WTC11 (cell line): ENCODE data around the gene CHRNB2. TPM values are rescaled to one million over a fixed set of nuclear protein-coding genes. Genes with fewer than 3 reads are reported as not detected.

Experiments used
- ATAC-seq: fragments of 200-7000 bp; cut with Tn5 transposase; 2 replicates; pipeline ENCODE4 v1.10.0; 2021; ENCODE audit warnings: mild to moderate bottlenecking, moderate library complexity
- CTCF ChIA-PET: fragments of 300-600 bp; sonication (Branson Sonifier 250); formaldehyde crosslinking; loops from one replicate; lab custom pipeline; 2021; ENCODE audit warnings: antibody characterized with exemption; lab: Charles Lee
- POLR2A ChIA-PET: fragments of 350-600 bp; sonication (Branson Sonifier 250); formaldehyde crosslinking; loops from one replicate; lab custom pipeline; 2021; ENCODE audit warnings: antibody characterized with exemption; lab: Charles Lee
- DNase-seq: peaks from one replicate; pipeline ENCODE4 v3.0.0; 2021; ENCODE audit warnings: low spot score
- H3K27ac Mint-ChIP-seq: 2 replicates; pipeline ENCODE4 v1.8.0; 2021; ENCODE audit warnings: mixed read lengths
- H3K27me3 Mint-ChIP-seq: 2 replicates; pipeline ENCODE4 v1.8.0; 2021; ENCODE audit warnings: low read depth, mild to moderate bottlenecking, moderate library complexity, mixed read lengths
- H3K36me3 Mint-ChIP-seq: 2 replicates; pipeline ENCODE4 v1.8.0; 2021; ENCODE audit warnings: mixed read lengths
- H3K4me1 Mint-ChIP-seq: 2 replicates; pipeline ENCODE4 v1.8.0; 2022; ENCODE audit warnings: mixed read lengths
- H3K4me3 Mint-ChIP-seq: 2 replicates; pipeline ENCODE4 v1.8.0; 2021; ENCODE audit warnings: mild to moderate bottlenecking, moderate library complexity, mixed read lengths
- H3K9me3 Mint-ChIP-seq: 2 replicates; pipeline ENCODE4 v1.8.0; 2021; ENCODE audit warnings: mixed read lengths
- CDX4 ChIP-seq: fragments of 250-450 bp; sonication (Bioruptor Pico); IDR thresholded peaks from 2 replicates; pipeline ENCODE4 v1.9.0; 2021; ENCODE audit warnings: moderate library complexity, mild to moderate bottlenecking, inconsistent platforms, borderline replicate concordance
- EMX1 ChIP-seq: fragments of 250-450 bp; sonication (Bioruptor Pico); IDR thresholded peaks from 2 replicates; pipeline ENCODE4 v1.8.0; 2021; ENCODE audit warnings: mild to moderate bottlenecking
- GABPB1 ChIP-seq: sonication (generic); formaldehyde crosslinking; IDR thresholded peaks from 2 replicates; pipeline ENCODE4 v1.8.1; 2023; ENCODE audit warnings: mild to moderate bottlenecking, missing genetic modification reagents
- GRHL2 ChIP-seq: fragments of 250-450 bp; sonication (Bioruptor Pico); IDR thresholded peaks from 2 replicates; pipeline ENCODE4 v1.8.0; 2022; ENCODE audit warnings: mild to moderate bottlenecking, moderate library complexity; ENCODE audit not compliant: insufficient replicate concordance, severe bottlenecking
- JAZF1 ChIP-seq: fragments of 250-450 bp; sonication (Bioruptor Pico); IDR thresholded peaks from 2 replicates; pipeline ENCODE4 v1.9.0; 2021; ENCODE audit warnings: moderate library complexity, mild to moderate bottlenecking, inconsistent platforms
- NFE2L1 ChIP-seq: sonication (generic); formaldehyde crosslinking; IDR thresholded peaks from 2 replicates; pipeline ENCODE4 v1.8.1; 2023; ENCODE audit warnings: missing genetic modification reagents
- SP1 ChIP-seq: sonication (generic); formaldehyde crosslinking; conservative IDR thresholded peaks from 2 replicates; pipeline ENCODE4 v1.8.1; 2022; ENCODE audit warnings: missing genetic modification reagents
- STAT6 ChIP-seq: sonication (generic); formaldehyde crosslinking; conservative IDR thresholded peaks from 2 replicates; pipeline ENCODE4 v1.8.1; 2023; ENCODE audit warnings: mild to moderate bottlenecking, low read depth, missing genetic modification reagents, moderate library complexity
- TEAD4 ChIP-seq: sonication (generic); formaldehyde crosslinking; IDR thresholded peaks from 2 replicates; pipeline ENCODE4 v1.8.0; 2022; ENCODE audit warnings: mild to moderate bottlenecking, missing genetic modification reagents
- total RNA-seq: library from RNA; stranded (reverse); gene quantifications from 3 replicates; pipeline ENCODE4 v1.2.3, GENCODE V29; 2021
- TF ChIP-seq, protein P1 (sequence below): fragments of 250-450 bp; sonication (Bioruptor Pico); IDR thresholded peaks from 2 replicates; pipeline ENCODE4 v1.8.0; 2021; ENCODE audit warnings: mild to moderate bottlenecking
- TF ChIP-seq, protein P2 (sequence below): fragments of 250-450 bp; sonication (Bioruptor Pico); IDR thresholded peaks from 2 replicates; pipeline ENCODE4 v1.9.0; 2021; ENCODE audit warnings: mild to moderate bottlenecking, borderline replicate concordance

The CHRNB2 gene
- total RNA-seq, 1 experiment from 2014 or later: 1.7 TPM

DNA sequence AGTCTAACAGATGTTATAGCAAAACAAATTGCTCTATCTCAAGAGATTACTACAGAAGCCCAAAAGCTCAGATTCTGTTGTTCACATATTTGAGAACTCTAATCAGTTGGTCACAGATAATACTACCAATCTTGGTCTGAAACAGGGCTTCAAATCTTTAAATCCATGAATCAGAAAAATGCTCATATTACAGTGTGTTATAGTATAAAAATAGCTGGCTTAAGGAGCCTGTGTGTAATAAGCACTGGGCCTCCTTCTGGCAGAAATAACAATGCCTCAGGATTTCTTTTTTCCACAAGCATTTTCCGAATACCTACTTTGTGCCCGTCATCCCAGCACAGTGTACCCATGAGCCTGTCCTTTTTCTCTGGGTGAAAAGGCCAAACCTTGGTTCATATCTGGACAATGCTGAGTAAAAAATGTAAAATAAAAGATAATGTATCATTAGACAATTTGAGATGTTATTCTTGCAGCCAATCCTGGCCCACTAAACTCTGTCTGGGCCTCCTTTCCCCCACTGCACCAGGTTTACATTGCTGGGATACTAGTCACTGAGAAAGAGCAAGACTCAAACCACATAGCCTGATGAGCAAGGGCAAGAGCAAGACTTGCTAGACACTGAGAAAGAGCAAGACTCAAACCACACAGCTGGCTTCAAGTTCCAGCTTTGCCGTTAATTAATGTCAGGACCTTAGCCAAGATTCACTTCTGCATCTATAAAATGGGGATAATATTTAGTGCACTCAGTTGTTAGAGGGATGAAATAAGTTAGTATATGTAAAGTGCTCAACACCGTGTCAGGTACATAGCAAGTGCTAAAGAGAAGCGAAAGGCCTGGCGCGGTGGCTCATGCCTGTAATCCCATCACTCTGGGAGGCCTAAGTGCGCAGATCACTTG, 57.4 kb downstream of the CHRNB2 start (continued):
- TF ChIP-seq, protein P1, sequence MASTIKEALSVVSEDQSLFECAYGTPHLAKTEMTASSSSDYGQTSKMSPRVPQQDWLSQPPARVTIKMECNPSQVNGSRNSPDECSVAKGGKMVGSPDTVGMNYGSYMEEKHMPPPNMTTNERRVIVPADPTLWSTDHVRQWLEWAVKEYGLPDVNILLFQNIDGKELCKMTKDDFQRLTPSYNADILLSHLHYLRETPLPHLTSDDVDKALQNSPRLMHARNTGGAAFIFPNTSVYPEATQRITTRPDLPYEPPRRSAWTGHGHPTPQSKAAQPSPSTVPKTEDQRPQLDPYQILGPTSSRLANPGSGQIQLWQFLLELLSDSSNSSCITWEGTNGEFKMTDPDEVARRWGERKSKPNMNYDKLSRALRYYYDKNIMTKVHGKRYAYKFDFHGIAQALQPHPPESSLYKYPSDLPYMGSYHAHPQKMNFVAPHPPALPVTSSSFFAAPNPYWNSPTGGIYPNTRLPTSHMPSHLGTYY: no peak
- TF ChIP-seq JAZF1 (CRISPR knock-in tag) (no peak), EMX1 (CRISPR knock-in tag) (no peak), TEAD4 (CRISPR knock-in tag) (no peak), CDX4 (no peak), STAT6 (no peak), GRHL2 (no peak), SP1 (CRISPR knock-in tag) (no peak)
- TF ChIP-seq, protein P2, sequence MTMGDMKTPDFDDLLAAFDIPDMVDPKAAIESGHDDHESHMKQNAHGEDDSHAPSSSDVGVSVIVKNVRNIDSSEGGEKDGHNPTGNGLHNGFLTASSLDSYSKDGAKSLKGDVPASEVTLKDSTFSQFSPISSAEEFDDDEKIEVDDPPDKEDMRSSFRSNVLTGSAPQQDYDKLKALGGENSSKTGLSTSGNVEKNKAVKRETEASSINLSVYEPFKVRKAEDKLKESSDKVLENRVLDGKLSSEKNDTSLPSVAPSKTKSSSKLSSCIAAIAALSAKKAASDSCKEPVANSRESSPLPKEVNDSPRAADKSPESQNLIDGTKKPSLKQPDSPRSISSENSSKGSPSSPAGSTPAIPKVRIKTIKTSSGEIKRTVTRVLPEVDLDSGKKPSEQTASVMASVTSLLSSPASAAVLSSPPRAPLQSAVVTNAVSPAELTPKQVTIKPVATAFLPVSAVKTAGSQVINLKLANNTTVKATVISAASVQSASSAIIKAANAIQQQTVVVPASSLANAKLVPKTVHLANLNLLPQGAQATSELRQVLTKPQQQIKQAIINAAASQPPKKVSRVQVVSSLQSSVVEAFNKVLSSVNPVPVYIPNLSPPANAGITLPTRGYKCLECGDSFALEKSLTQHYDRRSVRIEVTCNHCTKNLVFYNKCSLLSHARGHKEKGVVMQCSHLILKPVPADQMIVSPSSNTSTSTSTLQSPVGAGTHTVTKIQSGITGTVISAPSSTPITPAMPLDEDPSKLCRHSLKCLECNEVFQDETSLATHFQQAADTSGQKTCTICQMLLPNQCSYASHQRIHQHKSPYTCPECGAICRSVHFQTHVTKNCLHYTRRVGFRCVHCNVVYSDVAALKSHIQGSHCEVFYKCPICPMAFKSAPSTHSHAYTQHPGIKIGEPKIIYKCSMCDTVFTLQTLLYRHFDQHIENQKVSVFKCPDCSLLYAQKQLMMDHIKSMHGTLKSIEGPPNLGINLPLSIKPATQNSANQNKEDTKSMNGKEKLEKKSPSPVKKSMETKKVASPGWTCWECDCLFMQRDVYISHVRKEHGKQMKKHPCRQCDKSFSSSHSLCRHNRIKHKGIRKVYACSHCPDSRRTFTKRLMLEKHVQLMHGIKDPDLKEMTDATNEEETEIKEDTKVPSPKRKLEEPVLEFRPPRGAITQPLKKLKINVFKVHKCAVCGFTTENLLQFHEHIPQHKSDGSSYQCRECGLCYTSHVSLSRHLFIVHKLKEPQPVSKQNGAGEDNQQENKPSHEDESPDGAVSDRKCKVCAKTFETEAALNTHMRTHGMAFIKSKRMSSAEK (CRISPR knock-in tag): no peak

DNA sequence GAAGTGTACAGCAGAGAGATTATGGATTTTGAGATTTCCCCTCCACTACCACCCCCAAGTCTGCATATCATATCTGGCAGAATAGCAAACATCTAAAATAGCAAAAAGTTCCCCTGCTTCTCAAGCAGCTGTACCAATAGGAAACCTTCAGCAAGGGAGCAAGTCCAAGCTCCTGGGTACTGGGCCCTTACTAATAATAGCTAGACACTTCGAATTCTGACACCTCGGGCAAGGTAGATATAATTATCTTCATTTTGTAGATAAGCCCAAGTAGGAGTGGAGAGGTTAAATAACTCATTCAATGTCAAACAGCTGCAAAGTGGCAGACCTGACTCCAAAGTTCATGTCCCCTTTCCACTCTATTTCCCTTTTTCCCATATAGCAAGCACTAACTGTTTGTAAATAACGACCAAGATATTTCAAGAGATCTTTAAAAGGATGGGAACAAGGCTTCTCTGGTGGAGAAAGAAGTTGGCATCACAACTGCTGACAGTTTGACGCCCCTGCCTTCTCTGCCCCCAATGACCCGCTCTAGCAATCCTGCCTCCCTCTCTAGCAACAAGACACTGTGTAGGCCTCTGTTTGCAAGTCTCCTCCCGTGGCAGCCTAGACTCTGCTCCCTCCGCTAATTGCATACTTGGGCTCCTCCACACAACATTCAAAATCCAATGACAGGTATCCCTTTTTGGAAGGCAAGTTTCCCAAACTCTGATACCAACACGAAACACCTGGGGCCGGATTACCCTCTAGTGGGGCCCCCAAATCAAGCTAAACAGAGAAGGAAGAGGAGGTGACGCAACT, 59.1 kb downstream of the CHRNB2 start:
- TF ChIP-seq NFE2L1 (CRISPR knock-in tag) (no peak), GABPB1 (CRISPR knock-in tag) (peak; percentile 85; the same call in 1 of the 2 replicates)
- TF ChIP-seq, all 79 proteins: peak for 1
- Mint-ChIP-seq H3K4me3 (peak overlapping the region; percentile 95), H3K27me3 (no peaks in the 10 kb centered on the region), H3K36me3 (peaks cover 13% of the 10 kb centered on the region), H3K27ac (peak overlapping the region; percentile 96), H3K4me1 (peaks cover 19% of the 10 kb centered on the region), H3K9me3 (peaks cover 21% of the 10 kb centered on the region)
- ChIA-PET POLR2A (interaction anchor here (0.9 to 1.5 kb wide), 5 partner anchors 15 to 60 kb away, joined by 3 to 7 read pairs (median 6); partner anchors contain the start of genes ADAR and CHRNB2), CTCF (interaction anchor here (0.6 to 2.6 kb wide), 5 partner anchors 17 to 351 kb away, joined by 3 to 6 read pairs (median 4); no protein-coding TSS in a partner anchor)
- ATAC-seq: peak; percentile 38
- DNase-seq: no peak
